Naive thymus-derived CD4-positive, alpha-beta T cell (primary cell): Measurements from ENCODE around the gene SLC13A2. TPM values are rescaled to one million over a fixed set of nuclear protein-coding genes. Genes with fewer than 3 reads are reported as not detected.
"Not testable (repeated sequence)": the region's sequence is repeated elsewhere in the genome, so short reads cannot be mapped to it uniquely, and the experiment has no call there.

ENCODE experiments used
- ATAC-seq: fragments of 150-1000 bp; cut with Tn5 transposase; 2 replicates; pipeline ENCODE4 v1.10.0; 2021; ENCODE audit warnings: mild to moderate bottlenecking, moderate library complexity
- CTCF ChIA-PET: fragments of 350-600 bp; sonication (Branson Sonifier 250); formaldehyde crosslinking; loops from one replicate; lab custom pipeline; 2021; ENCODE audit warnings: antibody characterized with exemption; lab: Charles Lee
- POLR2A ChIA-PET: fragments of 350-600 bp; sonication (Branson Sonifier 250); formaldehyde crosslinking; loops from one replicate; lab custom pipeline; 2021; ENCODE audit warnings: antibody characterized with exemption, inconsistent platforms; lab: Charles Lee
- DNase-seq, 9 donors: peaks; one replicate each; pipeline versions ENCODE4 v3.0.0 to v3.0.0-alpha.2; 2020 to 2022; ENCODE audit warnings: mixed read lengths in 1 of 9
- H3K27ac ChIP-seq: one replicate; pipeline ENCODE4 v1.7.0; 2013; ENCODE audit warnings: mild to moderate bottlenecking, low read depth, low read length, moderate library complexity
- H3K27me3 ChIP-seq, 2 donors: one replicate each; pipeline ENCODE4 v1.7.0; 2013; ENCODE audit warnings: low read length in 2 of 2, mild to moderate bottlenecking in 2 of 2, moderate library complexity in 2 of 2; ENCODE audit not compliant: control insufficient read depth in 2 of 2, insufficient read depth in 2 of 2
- H3K36me3 ChIP-seq, 3 experiments: 1 replicate in 2 of 3; 2 replicates in 1 of 3; pipeline ENCODE4 v1.7.0; 2013; ENCODE audit warnings: low read length in 3 of 3, mild to moderate bottlenecking in 3 of 3, moderate library complexity in 1 of 3; ENCODE audit not compliant: insufficient read depth in 3 of 3, control insufficient read depth in 2 of 3
- H3K4me1 ChIP-seq, 2 donors: one replicate each; pipeline ENCODE4 v1.7.0; 2013; ENCODE audit warnings: low read length in 2 of 2, mild to moderate bottlenecking in 2 of 2, moderate library complexity in 1 of 2; ENCODE audit not compliant: control insufficient read depth in 2 of 2, insufficient read depth in 2 of 2
- H3K4me3 ChIP-seq: 2 replicates; pipeline ENCODE4 v1.7.0; 2013; ENCODE audit warnings: mild to moderate bottlenecking, low read length
- H3K9me3 ChIP-seq, 3 experiments: 1 replicate in 2 of 3; 2 replicates in 1 of 3; pipeline ENCODE4 v1.7.0; 2013; ENCODE audit warnings: low read length in 3 of 3; ENCODE audit not compliant: control insufficient read depth in 2 of 3
- H3K27ac Mint-ChIP-seq, 9 donors: one replicate each; pipeline ENCODE4 v1.8.0; 2020 to 2022; ENCODE audit warnings: mixed read lengths in 9 of 9, mild to moderate bottlenecking in 8 of 9, moderate library complexity in 5 of 9, inconsistent platforms in 2 of 9
- H3K27me3 Mint-ChIP-seq, 5 donors: one replicate each; pipeline ENCODE4 v1.8.0; 2021 to 2022; ENCODE audit warnings: mixed read lengths in 5 of 5, mild to moderate bottlenecking in 1 of 5
- H3K36me3 Mint-ChIP-seq, 5 donors: one replicate each; pipeline ENCODE4 v1.8.0; 2020 to 2022; ENCODE audit warnings: mixed read lengths in 5 of 5, mild to moderate bottlenecking in 3 of 5, inconsistent platforms in 1 of 5
- H3K4me1 Mint-ChIP-seq, 7 donors: one replicate each; pipeline ENCODE4 v1.8.0; 2020 to 2022; ENCODE audit warnings: mixed read lengths in 7 of 7, mild to moderate bottlenecking in 3 of 7, inconsistent platforms in 1 of 7
- H3K4me3 Mint-ChIP-seq, 10 donors: one replicate each; pipeline ENCODE4 v1.8.0; 2020 to 2022; ENCODE audit warnings: mild to moderate bottlenecking in 10 of 10, mixed read lengths in 10 of 10, moderate library complexity in 6 of 10, inconsistent platforms in 2 of 10
- H3K9me3 Mint-ChIP-seq, 11 donors: one replicate each; pipeline ENCODE4 v1.8.0; 2020 to 2022; ENCODE audit warnings: mixed read lengths in 11 of 11, mild to moderate bottlenecking in 4 of 11, inconsistent platforms in 1 of 11, moderate library complexity in 1 of 11
- intact Hi-C, 2 donors: fragments of 100-400 bp; cut with micrococcal nuclease; formaldehyde crosslinking; loops; one replicate each; pipeline ENCODE4 v1.15.1; 2023
- polyA plus RNA-seq, 2 donors: library from polyadenylated mRNA; unstranded; fragments of 300-500 nt; fragmentation: Illumina TruSeq; gene quantifications; one replicate each; pipeline ENCODE4 v1.2.3, GENCODE V29; 2021
- total RNA-seq, 6 experiments: library from RNA in 5 of 6; stranded (reverse) in 5 of 6; gene quantifications; 1 replicate in 5 of 6; 2 replicates in 1 of 6; pipeline ENCODE4 v1.2.3 and lab custom pipeline; 2021 to 2026

Gene SLC13A2
- total and polyA plus RNA-seq, 7 experiments from 2014 or later, result not detected

GRCh38 chr17:28458881-28459280, 14.6 kb upstream of the SLC13A2 start:
- POLR2A ChIA-PET, H3K27ac Mint-ChIP-seq, ATAC-seq, H3K9me3 ChIP-seq, DNase-seq, intact Hi-C loops, H3K36me3 Mint-ChIP-seq, H3K27ac ChIP-seq, H3K4me1 Mint-ChIP-seq, H3K4me3 ChIP-seq, H3K4me3 Mint-ChIP-seq, H3K27me3 ChIP-seq, H3K27me3 Mint-ChIP-seq, CTCF ChIA-PET, H3K9me3 Mint-ChIP-seq, H3K36me3 ChIP-seq, H3K4me1 ChIP-seq: not testable (repeated sequence)

- intact Hi-C loops, result no loop called here
- H3K9me3 Mint-ChIP-seq, result peaks cover 0 to 7% (median 0%) of the 10 kb centered on the region in 11 donors
- Histone ChIP-seq H3K27me3 (no peaks in the 10 kb centered on the region), H3K4me1 (no peaks in the 10 kb centered on the region), H3K36me3 (no peaks in the 10 kb centered on the region), H3K9me3 (no peaks in the 10 kb centered on the region), H3K4me3 (no peak overlapping the region), H3K27ac (no peak overlapping the region)
- ATAC-seq (no peak), DNase-seq (no peak)
- peaks cover 0 to 15% (median 2%) of the 10 kb centered on the region in 5 donors for H3K27me3 Mint-ChIP-seq
- H3K4me1 Mint-ChIP-seq, result no peaks in the 10 kb centered on the region
- ChIA-PET POLR2A (no interaction called here), CTCF (no interaction called here)
- no peaks in the 10 kb centered on the region for H3K36me3 Mint-ChIP-seq
- no peak overlapping the region for H3K27ac Mint-ChIP-seq
- H3K4me3 Mint-ChIP-seq, result no peak overlapping the region
Measured at GRCh38 chr17:28460901-28461300, 12.5 kb upstream of the SLC13A2 start.

- POLR2A ChIA-PET, result no interaction called here
- ATAC-seq (no peak), DNase-seq (no peak)
- no peaks in the 10 kb centered on the region for H3K36me3 Mint-ChIP-seq
- no peaks in the 10 kb centered on the region for H3K27me3 ChIP-seq
- H3K4me3 Mint-ChIP-seq, result no peak overlapping the region
- H3K27ac Mint-ChIP-seq, result no peak overlapping the region
- intact Hi-C loops, result no loop called here
- no peaks in the 10 kb centered on the region for H3K9me3 Mint-ChIP-seq
- peaks cover 0 to 18% (median 11%) of the 10 kb centered on the region in 5 donors for H3K27me3 Mint-ChIP-seq
- H3K4me3 ChIP-seq, result no peak overlapping the region
- H3K4me1 ChIP-seq, result no peaks in the 10 kb centered on the region
- CTCF ChIA-PET, result no interaction called here
- H3K4me1 Mint-ChIP-seq, result peaks cover 0 to 23% (median 0%) of the 10 kb centered on the region in 7 donors
- H3K27ac ChIP-seq, result no peak overlapping the region
- no peaks in the 10 kb centered on the region for H3K9me3 ChIP-seq
- H3K36me3 ChIP-seq, result no peaks in the 10 kb centered on the region
Measured at GRCh38 chr17:28466001-28466400, 7.4 kb upstream of the SLC13A2 start.

DNA sequence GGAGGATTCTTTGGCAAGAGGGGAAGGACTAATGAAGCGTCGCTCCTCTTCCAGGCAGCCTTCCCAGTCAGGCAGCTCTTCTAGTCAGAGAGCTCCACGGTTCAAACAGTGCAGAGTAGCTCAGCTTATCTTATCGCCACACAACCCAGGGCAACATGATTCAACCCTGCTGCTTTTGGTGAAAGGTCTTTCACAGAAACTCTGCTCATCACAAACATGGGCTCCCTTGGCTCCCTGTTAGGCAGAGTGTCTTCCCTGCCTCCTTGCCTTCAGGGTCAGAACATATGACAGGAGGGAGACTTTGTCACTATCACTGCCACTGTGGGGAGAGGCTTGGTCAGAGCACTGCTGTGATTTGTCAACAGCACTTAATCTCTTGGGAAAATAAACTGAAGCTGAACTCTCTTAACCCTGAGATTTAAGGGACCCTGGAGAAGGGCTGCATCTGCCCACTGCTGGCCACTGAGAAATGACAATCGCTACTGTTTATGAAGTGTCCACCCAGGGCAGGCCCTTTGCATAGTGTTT, 6.9 kb upstream of the SLC13A2 start:
- H3K27ac Mint-ChIP-seq, result no peak overlapping the region
- H3K27me3 Mint-ChIP-seq, result peaks cover 0 to 18% (median 11%) of the 10 kb centered on the region in 5 donors
- Histone ChIP-seq H3K36me3 (no peaks in the 10 kb centered on the region), H3K4me3 (no peak overlapping the region), H3K4me1 (no peaks in the 10 kb centered on the region), H3K27me3 (no peaks in the 10 kb centered on the region), H3K9me3 (no peaks in the 10 kb centered on the region), H3K27ac (no peak overlapping the region)
- H3K4me1 Mint-ChIP-seq, result peaks cover 0 to 23% (median 0%) of the 10 kb centered on the region in 7 donors
- ChIA-PET CTCF (no interaction called here), POLR2A (no interaction called here)
- no peaks in the 10 kb centered on the region for H3K36me3 Mint-ChIP-seq
- no peaks in the 10 kb centered on the region for H3K9me3 Mint-ChIP-seq
- ATAC-seq (no peak), DNase-seq (no peak)
- intact Hi-C loops, result no loop called here
- no peak overlapping the region for H3K4me3 Mint-ChIP-seq

DNA sequence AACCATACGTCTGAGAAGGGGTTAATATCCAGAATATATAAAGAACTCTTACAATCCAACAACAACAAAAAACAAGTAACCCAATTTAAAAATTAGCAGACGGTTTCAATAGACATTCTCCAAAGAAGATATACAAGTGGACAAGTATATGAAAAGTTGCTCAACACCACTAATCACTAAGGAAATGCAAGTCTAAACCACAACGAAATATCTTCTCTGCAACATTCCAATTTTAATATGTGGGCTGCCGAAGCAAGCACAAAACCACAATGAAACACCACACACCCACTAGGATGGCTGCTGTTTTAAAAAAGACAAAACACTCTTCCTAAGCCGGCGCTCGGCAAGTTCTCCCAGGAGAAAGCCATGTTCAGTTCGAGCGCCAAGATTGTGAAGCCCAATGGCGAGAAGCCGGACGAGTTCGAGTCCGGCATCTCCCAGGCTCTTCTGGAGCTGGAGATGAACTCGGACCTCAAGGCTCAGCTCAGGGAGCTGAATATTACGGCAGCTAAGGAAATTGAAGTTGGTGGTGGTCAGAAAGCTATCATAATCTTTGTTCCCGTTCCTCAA, 5.9 kb upstream of the SLC13A2 start:
- Histone ChIP-seq H3K27me3 (no peaks in the 10 kb centered on the region), H3K36me3 (no peaks in the 10 kb centered on the region), H3K4me3 (no peak overlapping the region), H3K27ac (no peak overlapping the region), H3K9me3 (no peaks in the 10 kb centered on the region), H3K4me1 (no peaks in the 10 kb centered on the region)
- H3K4me1 Mint-ChIP-seq, result peaks cover 0 to 23% (median 0%) of the 10 kb centered on the region in 7 donors
- no peaks in the 10 kb centered on the region for H3K9me3 Mint-ChIP-seq
- H3K27ac Mint-ChIP-seq, result no peak overlapping the region
- no peak overlapping the region for H3K4me3 Mint-ChIP-seq
- no peak for DNase-seq
- ChIA-PET CTCF (no interaction called here), POLR2A (no interaction called here)
- intact Hi-C loops, result no loop called here
- peaks cover 0 to 18% (median 11%) of the 10 kb centered on the region in 5 donors for H3K27me3 Mint-ChIP-seq
- no peak for ATAC-seq
- H3K36me3 Mint-ChIP-seq, result no peaks in the 10 kb centered on the region

GRCh38 chr17:28468033-28468735, 5.3 kb upstream of the SLC13A2 start:
- H3K4me3 Mint-ChIP-seq, H3K4me1 ChIP-seq, H3K27ac ChIP-seq, H3K9me3 ChIP-seq, H3K36me3 ChIP-seq, H3K36me3 Mint-ChIP-seq, DNase-seq, intact Hi-C loops, POLR2A ChIA-PET, CTCF ChIA-PET, ATAC-seq, H3K27me3 ChIP-seq, H3K27ac Mint-ChIP-seq, H3K9me3 Mint-ChIP-seq, H3K4me3 ChIP-seq: not testable (repeated sequence)
- peaks cover 0 to 23% (median 0%) of the 10 kb centered on the region in 7 donors for H3K4me1 Mint-ChIP-seq
- peaks cover 0 to 18% (median 8%) of the 10 kb centered on the region in 5 donors for H3K27me3 Mint-ChIP-seq

DNA sequence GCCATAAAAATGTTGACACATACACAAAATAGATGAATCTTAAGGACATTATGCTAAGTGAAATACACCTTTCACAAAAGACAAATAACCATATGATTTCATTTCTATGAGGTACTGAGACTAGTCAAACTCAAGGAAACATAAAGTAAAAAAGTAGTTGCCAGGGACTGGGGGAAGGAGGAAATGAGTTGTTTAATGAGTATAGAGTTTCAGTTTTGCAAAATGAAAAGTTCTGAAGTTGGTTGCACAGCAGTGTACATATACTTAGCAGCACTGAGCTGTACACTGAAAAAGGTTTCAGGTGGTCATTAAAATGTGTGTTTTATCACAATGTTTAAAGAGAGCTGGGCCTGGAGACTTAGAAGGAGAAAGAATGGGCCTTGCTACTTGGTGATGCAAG, 4.7 kb upstream of the SLC13A2 start:
- H3K9me3 ChIP-seq, result no peaks in the 10 kb centered on the region
- Mint-ChIP-seq H3K27ac (no peak overlapping the region), H3K4me3 (no peak overlapping the region), H3K4me1 (peaks cover 0 to 23% (median 0%) of the 10 kb centered on the region in 7 donors), H3K36me3 (no peaks in the 10 kb centered on the region), H3K9me3 (no peaks in the 10 kb centered on the region), H3K27me3 (peaks cover 0 to 14% (median 7%) of the 10 kb centered on the region in 5 donors)
- ChIA-PET CTCF (no interaction called here), POLR2A (no interaction called here)
- no peaks in the 10 kb centered on the region for H3K27me3 ChIP-seq
- intact Hi-C loops, result no loop called here
- no peak overlapping the region for H3K4me3 ChIP-seq
- ATAC-seq (no peak), DNase-seq (no peak)
- no peaks in the 10 kb centered on the region for H3K4me1 ChIP-seq
- no peak overlapping the region for H3K27ac ChIP-seq
- no peaks in the 10 kb centered on the region for H3K36me3 ChIP-seq
